Fibroblast of lung (primary cell): ENCODE data around the gene CDIP1. TPM values are rescaled to one million over a fixed set of nuclear protein-coding genes. Genes with fewer than 3 reads are reported as not detected.

Experiments used
- DNase-seq, 2 donors: peaks; one replicate each; pipeline versions ENCODE4 v3.0.0 to v3.0.0-alpha.2; 2010; ENCODE audit warnings: low read depth in 2 of 2
- H2AFZ ChIP-seq: 2 replicates; pipeline ENCODE4 v1.5.1; 2012; ENCODE audit warnings: low read length, control low read depth, inconsistent platforms
- H3K27ac ChIP-seq: 2 replicates; pipeline ENCODE4 v1.5.1; 2011; ENCODE audit warnings: low read length, control low read depth; ENCODE audit not compliant: insufficient read depth
- H3K27me3 ChIP-seq: 2 replicates; pipeline ENCODE4 v1.5.1; 2011; ENCODE audit warnings: mild to moderate bottlenecking, low read length; ENCODE audit not compliant: control insufficient read depth, insufficient read depth
- H3K36me3 ChIP-seq: 2 replicates; pipeline ENCODE4 v1.5.1; 2011; ENCODE audit warnings: low read length; ENCODE audit not compliant: control insufficient read depth, insufficient read depth
- H3K4me1 ChIP-seq: 2 replicates; pipeline ENCODE4 v1.5.1; 2011; ENCODE audit warnings: low read length; ENCODE audit not compliant: control insufficient read depth, insufficient read depth; ENCODE audit errors: extremely low read depth
- H3K4me2 ChIP-seq: 2 replicates; pipeline ENCODE4 v1.5.1; 2011; ENCODE audit warnings: low read length, control low read depth; ENCODE audit not compliant: insufficient read depth; ENCODE audit errors: extremely low read depth
- H3K4me3 ChIP-seq, 4 experiments: fragments of 200-600 bp in 1 of 4; sonication (generic) in 1 of 4; replicated peaks in 1 of 4; 2 replicates each; pipeline ENCODE4 v1.5.1; 2011 to 2016; ENCODE audit warnings: low read length in 4 of 4, low read depth in 3 of 4, mild to moderate bottlenecking in 3 of 4, control low read depth in 2 of 4, inconsistent platforms in 1 of 4, mixed read lengths in 1 of 4; ENCODE audit not compliant: insufficient read depth in 1 of 4; ENCODE audit errors: control extremely low read depth in 1 of 4
- H3K79me2 ChIP-seq: 2 replicates; pipeline ENCODE4 v1.5.1; 2012; ENCODE audit warnings: mild to moderate bottlenecking, low read length, inconsistent platforms; ENCODE audit not compliant: control insufficient read depth, insufficient read depth
- H3K9ac ChIP-seq: 2 replicates; pipeline ENCODE4 v1.5.1; 2011; ENCODE audit warnings: mild to moderate bottlenecking, low read length, control low read depth; ENCODE audit not compliant: insufficient read depth
- H3K9me3 ChIP-seq: 2 replicates; pipeline ENCODE4 v1.5.1; 2012; ENCODE audit warnings: low read depth, low read length; ENCODE audit not compliant: control insufficient read depth, insufficient read depth
- H4K20me1 ChIP-seq: 2 replicates; pipeline ENCODE4 v1.5.1; 2011; ENCODE audit warnings: low read length; ENCODE audit not compliant: control insufficient read depth, insufficient read depth; ENCODE audit errors: extremely low read depth
- CTCF ChIP-seq, 2 donors: IDR thresholded peaks in 1 of 2; conservative IDR thresholded peaks in 1 of 2; 1 replicate in 1 of 2; 2 replicates in 1 of 2; pipeline ENCODE4 v1.5.1; 2011 to 2012; ENCODE audit warnings: low read length in 2 of 2, control low read depth in 1 of 2, inconsistent platforms in 1 of 2, low read depth in 1 of 2, mild to moderate bottlenecking in 1 of 2
- EZH2 ChIP-seq: IDR thresholded peaks from 2 replicates; pipeline ENCODE4 v1.5.1; 2012; ENCODE audit warnings: low read length, control low read depth, mild to moderate bottlenecking; ENCODE audit errors: missing control alignments
- polyA plus RNA-seq, 2 donors: library from polyadenylated mRNA; depleted of rRNA in 1 of 2; stranded (reverse) in 1 of 2; unstranded in 1 of 2; fragments of >200 nt; gene quantifications; 2 replicates each; pipeline ENCODE4 v1.2.1, GENCODE V29; 2011 to 2012; ENCODE audit warnings: missing spikeins in 1 of 2
- total RNA-seq: library from RNA; depleted of rRNA; stranded (reverse); fragments of >200 nt; gene quantifications from 2 replicates; pipeline ENCODE4 v1.2.1, GENCODE V29; 2014

The CDIP1 gene
- total and polyA plus RNA-seq, 2 donors (not counting 1 experiment from before 2014, with no cell fraction given): 6.3 to 12.2 TPM

- no peaks in the 10 kb centered on the region for H3K27me3 ChIP-seq
- H4K20me1 ChIP-seq: no peaks in the 10 kb centered on the region
- no peak overlapping the region for H2AFZ ChIP-seq
- H3K9me3 ChIP-seq: no peaks in the 10 kb centered on the region
- H3K36me3 ChIP-seq: no peaks in the 10 kb centered on the region
- H3K4me2 ChIP-seq: no peak overlapping the region
- TF ChIP-seq EZH2: no peak
- TF ChIP-seq CTCF (conservative IDR thresholded peaks at IDR 0.05 in 1 of 2, IDR thresholded peaks at IDR 0.05 in 1 of 2; ENCODE audit: low read depth in 1 of 2, low read length in 2 of 2): no peak
- H3K79me2 ChIP-seq: no peaks in the 10 kb centered on the region
- DNase-seq: no peak
- no peaks in the 10 kb centered on the region for H3K4me1 ChIP-seq
- no peak overlapping the region for H3K9ac ChIP-seq
- no peak overlapping the region for H3K4me3 ChIP-seq
- no peak overlapping the region for H3K27ac ChIP-seq
These were observed 6.3 kb downstream of the CDIP1 start for GRCh38 chr16:4532238-4532637.

GRCh38 chr16:4531811-4532210, 6.8 kb downstream of the CDIP1 start:
- no peaks in the 10 kb centered on the region for H3K4me1 ChIP-seq
- H3K36me3 ChIP-seq: no peaks in the 10 kb centered on the region
- TF ChIP-seq CTCF (conservative IDR thresholded peaks at IDR 0.05 in 1 of 2, IDR thresholded peaks at IDR 0.05 in 1 of 2; ENCODE audit: low read depth in 1 of 2, low read length in 2 of 2) (no peak), EZH2 (no peak)
- no peaks in the 10 kb centered on the region for H4K20me1 ChIP-seq
- H3K9ac ChIP-seq: no peak overlapping the region
- H3K27ac ChIP-seq: no peak overlapping the region
- H2AFZ ChIP-seq: no peak overlapping the region
- no peak overlapping the region for H3K4me2 ChIP-seq
- no peaks in the 10 kb centered on the region for H3K79me2 ChIP-seq
- H3K4me3 ChIP-seq: no peak overlapping the region
- no peaks in the 10 kb centered on the region for H3K27me3 ChIP-seq
- no peak for DNase-seq
- no peaks in the 10 kb centered on the region for H3K9me3 ChIP-seq

DNA sequence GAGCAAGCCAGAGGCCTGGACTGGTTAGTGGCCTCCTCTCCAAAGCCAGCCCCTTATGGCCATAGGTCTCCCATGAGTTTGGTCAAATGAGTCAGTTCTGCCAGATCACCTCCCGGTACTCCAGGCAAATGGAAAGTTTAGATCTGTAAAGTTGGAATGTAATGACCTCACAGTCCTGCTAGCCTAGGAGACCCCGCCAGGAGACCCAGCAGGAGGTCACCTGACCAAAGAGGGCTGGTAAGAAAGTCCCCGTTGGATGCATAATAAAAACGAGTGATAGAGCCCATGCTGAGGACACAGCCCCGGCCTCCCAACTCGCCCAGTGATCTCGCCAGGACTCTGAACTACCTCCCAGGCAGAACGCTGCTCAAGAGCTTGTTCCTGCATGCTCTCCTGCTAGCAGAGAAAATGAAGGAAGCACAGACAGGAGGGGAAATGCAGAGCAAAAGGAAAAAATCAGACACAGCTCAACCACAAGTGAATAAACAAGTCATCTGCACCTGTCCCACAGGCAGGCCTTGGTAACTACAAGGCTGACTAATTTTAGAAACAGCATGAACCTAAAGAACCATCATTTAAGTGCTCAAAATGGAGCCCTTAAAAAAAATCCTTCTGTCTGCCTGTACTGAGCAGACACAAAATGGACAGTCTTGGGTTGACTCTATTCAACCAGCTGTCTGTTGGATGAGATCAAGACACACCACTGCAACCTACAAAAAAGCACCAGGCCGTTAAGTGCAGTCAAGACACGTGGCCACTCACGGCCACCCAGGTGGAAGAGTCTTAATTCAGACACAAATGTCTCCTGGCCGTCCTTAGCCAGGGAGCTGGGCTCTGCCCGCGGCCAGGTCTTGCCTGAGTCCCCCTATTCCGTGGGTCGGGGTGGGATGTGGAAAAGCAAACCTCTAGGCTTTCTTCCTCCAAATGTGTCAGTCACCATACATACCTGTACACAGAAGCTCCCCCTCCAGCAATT, 9.2 kb downstream of the CDIP1 start:
- no peaks in the 10 kb centered on the region for H3K9me3 ChIP-seq
- DNase-seq: peak; percentile 36 to 88
- no peaks in the 10 kb centered on the region for H3K79me2 ChIP-seq
- H2AFZ ChIP-seq: no peak overlapping the region
- no peaks in the 10 kb centered on the region for H3K4me1 ChIP-seq
- H3K36me3 ChIP-seq: no peaks in the 10 kb centered on the region
- H3K4me2 ChIP-seq: no peak overlapping the region
- TF ChIP-seq EZH2: no peak
- no peak for TF ChIP-seq CTCF (conservative IDR thresholded peaks at IDR 0.05 in 1 of 2, IDR thresholded peaks at IDR 0.05 in 1 of 2; ENCODE audit: low read depth in 1 of 2, low read length in 2 of 2)
- H3K4me3 ChIP-seq: no peak overlapping the region
- no peak overlapping the region for H3K27ac ChIP-seq
- no peak overlapping the region for H3K9ac ChIP-seq
- H4K20me1 ChIP-seq: no peaks in the 10 kb centered on the region
- H3K27me3 ChIP-seq: no peaks in the 10 kb centered on the region
